A549 (cell line): ENCODE results near the gene IGSF11. TPM values are rescaled to one million over a fixed set of nuclear protein-coding genes. Genes with fewer than 3 reads are reported as not detected.
"Not testable (repeated sequence)": the region's sequence is repeated elsewhere in the genome, so short reads cannot be mapped to it uniquely, and the experiment has no call there.

ENCODE experiments used
- ATAC-seq, 2 experiments: fragments of 200-7000 bp in 1 of 2; fragments of >200 bp in 1 of 2; cut with Nextera tagmentation in 1 of 2; cut with Tn5 transposase in 1 of 2; 3 replicates each; pipeline versions ENCODE4 v1.8.0 to v1.9.1; 2018 to 2020; ENCODE audit warnings: mild to moderate bottlenecking in 1 of 2, moderate library complexity in 1 of 2
- CTCF ChIA-PET: fragments of 300-600 bp; sonication (Branson Sonifier 250); formaldehyde crosslinking; extraction: SDS; loops from one replicate; lab custom pipeline; 2021; ENCODE audit warnings: antibody characterized with exemption, inconsistent platforms; lab: Yijun Ruan, JAX
- POLR2A ChIA-PET: fragments of 350-600 bp; formaldehyde crosslinking; extraction: SDS; loops from one replicate; lab custom pipeline; 2021; ENCODE audit warnings: antibody characterized with exemption, inconsistent platforms; lab: Yijun Ruan, JAX
- DNase-seq, 2 experiments: peaks; one replicate each; pipeline versions ENCODE4 v3.0.0 to v3.0.0-alpha.2; 2011 to 2016; ENCODE audit warnings: low read depth in 1 of 2, low spot score in 1 of 2
- FAIRE-seq: peaks from 2 replicates; lab custom pipeline; 2011; peaks lifted over from hg19 to GRCh38; lab: Jason Lieb, UNC
- H3K27ac ChIP-seq, 2 experiments: fragments of >200 bp; sonication (Bioruptor Twin); formaldehyde crosslinking; 3 replicates each; pipeline ENCODE4 v1.5.1; 2016 to 2017
- H3K4me1 ChIP-seq: fragments of >200 bp; sonication (Bioruptor Twin); formaldehyde crosslinking; 3 replicates; pipeline ENCODE4 v1.6.1; 2016
- H3K4me2 ChIP-seq: fragments of >200 bp; sonication (Bioruptor Twin); formaldehyde crosslinking; 3 replicates; pipeline ENCODE4 v1.6.1; 2016
- H3K4me3 ChIP-seq: fragments of >200 bp; sonication (Bioruptor Twin); formaldehyde crosslinking; 3 replicates; pipeline ENCODE4 v1.5.1; 2016
- H3K9me3 ChIP-seq: fragments of >200 bp; sonication (Bioruptor Twin); formaldehyde crosslinking; 3 replicates; pipeline ENCODE4 v1.6.1; 2016
- BCL3 ChIP-seq: fragments of >200 bp; sonication (Bioruptor Twin); formaldehyde crosslinking; IDR thresholded peaks from 3 replicates; pipeline ENCODE4 v1.6.1; 2016
- BHLHE40 ChIP-seq: IDR thresholded peaks from 2 replicates; pipeline ENCODE4 v1.6.1; 2012; ENCODE audit warnings: low read depth, low read length, inconsistent platforms
- CBX2 ChIP-seq: fragments of 200-600 bp; sonication (generic); IDR thresholded peaks from 2 replicates; pipeline ENCODE4 v1.6.1; 2016; ENCODE audit warnings: low read depth, mild to moderate bottlenecking, borderline replicate concordance
- CBX8 ChIP-seq: fragments of 200-600 bp; sonication (generic); IDR thresholded peaks from 2 replicates; pipeline ENCODE4 v1.6.1; 2016
- CEBPB ChIP-seq, 2 experiments: fragments of >200 bp in 1 of 2; sonication (Bioruptor Twin) in 1 of 2; formaldehyde crosslinking in 1 of 2; IDR thresholded peaks; 2 replicates each; pipeline ENCODE4 v1.6.1; 2012 to 2016
- CHD2 ChIP-seq: fragments of 150-350 bp; IDR thresholded peaks from 2 replicates; pipeline ENCODE4 v1.6.1; 2014; ENCODE audit warnings: low read length; ENCODE audit not compliant: partially characterized antibody
- CTCF ChIP-seq: fragments of >200 bp; sonication (Bioruptor Twin); formaldehyde crosslinking; IDR thresholded peaks from 3 replicates; pipeline ENCODE4 v1.5.1; 2016
- E2F6 ChIP-seq: IDR thresholded peaks from 2 replicates; pipeline ENCODE4 v1.6.1; 2012; ENCODE audit warnings: low read depth, borderline replicate concordance
- EHF ChIP-seq: fragments of 250-450 bp; sonication (Bioruptor Pico); IDR thresholded peaks from 2 replicates; pipeline ENCODE4 v1.5.0; 2020; ENCODE audit warnings: mild to moderate bottlenecking
- EHMT2 ChIP-seq: fragments of 200-600 bp; sonication (generic); IDR thresholded peaks from 2 replicates; pipeline ENCODE4 v1.6.1; 2016; ENCODE audit warnings: antibody characterized with exemption, low read depth, mild to moderate bottlenecking, moderate library complexity
- FOSL2 ChIP-seq, 2 experiments: fragments of 450-650 bp in 1 of 2; fragments of >200 bp in 1 of 2; sonication (Bioruptor Twin) in 1 of 2; formaldehyde crosslinking; IDR thresholded peaks; 2 replicates each; pipeline versions ENCODE4 v1.5.0 to v1.6.1; 2016 to 2020; ENCODE audit warnings: mild to moderate bottlenecking in 1 of 2, moderate library complexity in 1 of 2
- JUN ChIP-seq, 2 experiments: fragments of >200 bp; sonication (Bioruptor Twin); formaldehyde crosslinking; IDR thresholded peaks; 2 replicates in 1 of 2; 3 replicates in 1 of 2; pipeline ENCODE4 v1.6.1; 2016 to 2017
- KDM5A ChIP-seq: fragments of 200-600 bp; sonication (generic); IDR thresholded peaks from 2 replicates; pipeline ENCODE4 v1.6.1; 2016; ENCODE audit warnings: antibody characterized with exemption, mild to moderate bottlenecking
- MAZ ChIP-seq: fragments of 150-350 bp; IDR thresholded peaks from 2 replicates; pipeline ENCODE4 v1.6.1; 2014; ENCODE audit warnings: antibody characterized with exemption, low read depth, low read length, borderline replicate concordance
- NR3C1 ChIP-seq: fragments of >200 bp; sonication (Bioruptor Twin); formaldehyde crosslinking; IDR thresholded peaks from 3 replicates; pipeline ENCODE4 v1.6.1; 2017
- POLR2A ChIP-seq: IDR thresholded peaks from 2 replicates; pipeline ENCODE4 v1.6.1; 2012; ENCODE audit warnings: mild to moderate bottlenecking, low read length
- POLR2AphosphoS2 ChIP-seq: conservative IDR thresholded peaks from 2 replicates; pipeline ENCODE4 v1.6.1; 2012; ENCODE audit warnings: low read length, improper control_type of control experiment, inconsistent platforms
- RCOR1 ChIP-seq: fragments of 150-350 bp; IDR thresholded peaks from 2 replicates; pipeline ENCODE4 v1.6.1; 2014; ENCODE audit warnings: antibody characterized with exemption, low read length, low read depth
- RFX5 ChIP-seq: fragments of 450-650 bp; IDR thresholded peaks from 2 replicates; pipeline ENCODE4 v1.7.1; 2014; ENCODE audit warnings: antibody characterized with exemption, mild to moderate bottlenecking, moderate library complexity
- TFCP2L1 ChIP-seq: fragments of 250-450 bp; sonication (Bioruptor Pico); IDR thresholded peaks from 2 replicates; pipeline ENCODE4 v1.5.0; 2021; ENCODE audit warnings: mild to moderate bottlenecking
- TP53 ChIP-seq: fragments of 250-450 bp; sonication (Bioruptor Pico); IDR thresholded peaks from 2 replicates; pipeline ENCODE4 v1.5.0; 2021; ENCODE audit warnings: mild to moderate bottlenecking, moderate library complexity
- WGBS: methylation state at CpG from one replicate; pipeline ENCODE4 v1.1.6; 2017; ENCODE audit errors: missing lambda C conversion rate; 5-methylcytosine and 5-hydroxymethylcytosine counted together
- polyA plus RNA-seq, 4 experiments: library from polyadenylated mRNA; depleted of rRNA in 3 of 4; stranded (reverse); fragments of >200 nt; fragmentation: RNase III in 1 of 4; extraction: RNeasy Plus Mini Kit Qiagen cat#74134 plus additional on column Dnase treatment in 1 of 4; gene quantifications; 2 replicates in 3 of 4; 3 replicates in 1 of 4; pipeline ENCODE4 v1.2.3, GENCODE V29; 2011 to 2017

IGSF11 gene
- polyA plus RNA-seq, 2 of the 4 experiments (the other 2 are of a cell fraction) = 5.2 to 21.7 TPM

- TF ChIP-seq KDM5A (no peak), EHF (CRISPR knock-in tag) (no peak), CHD2 (no peak), NR3C1 (no peak), BCL3 (no peak), MAZ (no peak), POLR2A (no peak), CBX8 (no peak)
- TF ChIP-seq, all 56 proteins: peak for 0
- ChIA-PET CTCF (no interaction called here), POLR2A (no interaction called here)
- H3K4me3 ChIP-seq = no peak overlapping the region
- no peak for FAIRE-seq
- H3K9me3 ChIP-seq = no peaks in the 10 kb centered on the region
- no peak overlapping the region for H3K27ac ChIP-seq
- no peak overlapping the region for H3K4me2 ChIP-seq
- WGBS = 97% methylated on average over 5 of the region's 5 CpGs
- no peak for ATAC-seq
- no peaks in the 10 kb centered on the region for H3K4me1 ChIP-seq
- DNase-seq = no peak
These were observed 56.3 kb downstream of the IGSF11 start for GRCh38 chr3:118978393-118978758.

GRCh38 chr3:118977671-118978392 lies 56.8 kb downstream of the IGSF11 start:
- Histone ChIP-seq H3K9me3 (no peaks in the 10 kb centered on the region), H3K4me1 (no peaks in the 10 kb centered on the region), H3K4me2 (no peak overlapping the region), H3K27ac (no peak overlapping the region), H3K4me3 (no peak overlapping the region)
- no peak for TF ChIP-seq RFX5
- no peak for TF ChIP-seq POLR2AphosphoS2
- TF ChIP-seq KDM5A = no peak
- no peak for TF ChIP-seq CBX2
- DNase-seq (no peak), FAIRE-seq (no peak), ATAC-seq (no peak)
- CTCF ChIA-PET = no interaction called here
- POLR2A ChIA-PET = no interaction called here
- 84% methylated on average over 8 of the region's 8 CpGs for WGBS

- ChIA-PET CTCF (no interaction called here), POLR2A (no interaction called here)
- Histone ChIP-seq H3K4me2 (no peak overlapping the region), H3K4me3 (no peak overlapping the region), H3K4me1 (no peaks in the 10 kb centered on the region), H3K9me3 (no peaks in the 10 kb centered on the region), H3K27ac (no peak overlapping the region)
- no peak for DNase-seq
- no peak for ATAC-seq
- FAIRE-seq = no peak
- TF ChIP-seq BHLHE40 (no peak), KDM5A (no peak), BCL3 (no peak), CBX8 (no peak)
These were observed 57.5 kb downstream of the IGSF11 start for GRCh38 chr3:118977118-118977517.

GRCh38 chr3:118975476-118975875 lies 59.2 kb downstream of the IGSF11 start:
- DNase-seq, ATAC-seq, H3K4me2 ChIP-seq, H3K4me3 ChIP-seq, H3K9me3 ChIP-seq, POLR2A ChIA-PET, H3K27ac ChIP-seq, FAIRE-seq, CTCF ChIA-PET, H3K4me1 ChIP-seq: not testable (repeated sequence)
- 80% methylated on average over 1 of the region's 1 CpG for WGBS

- POLR2A ChIA-PET = no interaction called here
- 85% methylated on average over 6 of the region's 6 CpGs for WGBS
- Histone ChIP-seq H3K4me3 (no peak overlapping the region), H3K27ac (no peak overlapping the region), H3K4me2 (no peak overlapping the region), H3K4me1 (no peaks in the 10 kb centered on the region), H3K9me3 (no peaks in the 10 kb centered on the region)
- FAIRE-seq = no peak
- CTCF ChIA-PET = no interaction called here
- ATAC-seq = no peak
- no peak for DNase-seq
- TF ChIP-seq TP53 (no peak), FOSL2 (IDR thresholded peaks at IDR 0.05) (no peak), FOSL2 (CRISPR knock-in tag; IDR thresholded peaks at IDR 0.05) (no peak), RCOR1 (no peak), EHF (CRISPR knock-in tag) (no peak), BHLHE40 (no peak), TFCP2L1 (no peak), CTCF (no peak), CBX2 (no peak), JUN (IDR thresholded peaks at IDR 0.05) (no peak), CEBPB (IDR thresholded peaks at IDR 0.05) (no peak), EHMT2 (no peak), E2F6 (no peak)
These were observed 60.1 kb downstream of the IGSF11 start for GRCh38 chr3:118974356-118975097.
